ENCODE data around the gene SLC39A11. TPM values are rescaled to one million over a fixed set of nuclear protein-coding genes. Genes with fewer than 3 reads are reported as not detected.

The SLC39A11 gene
- total and polyA plus RNA-seq, 2 of the 13 experiments (the other 11 are each of a cell fraction or from before 2014, with no cell fraction given): 17.2 to 31.5 TPM

- 0 out of 2 replicates have a peak, but pooled peaks have one; percentile 19 for TF ChIP-seq ZNF276 (CRISPR knock-in tag; IDR thresholded peaks at IDR 0.05; ENCODE audit: low read depth)
- TF ChIP-seq ZNF549 (CRISPR knock-in tag; IDR thresholded peaks at IDR 0.05): no peak
- no peak for TF ChIP-seq ZZZ3 (CRISPR knock-in tag; IDR thresholded peaks at IDR 0.05; ENCODE audit: borderline replicate concordance)
- TF ChIP-seq ZNF12 (CRISPR knock-in tag; IDR thresholded peaks at IDR 0.05): peak; percentile 66; the same call in 1 of the 2 replicates
- no peak for TF ChIP-seq MTF1 (CRISPR knock-in tag; IDR thresholded peaks at IDR 0.05)
Observed at GRCh38 chr17:72661116-72661944, 431.2 kb downstream of the SLC39A11 start (continued).

- H3K4me2 ChIP-seq (ENCODE audit: low read depth, low read length): peak overlapping the region; percentile 60
- ATAC-seq (peak; percentile 9), DNase-seq (ENCODE audit: low spot score) (no peak), FAIRE-seq (no peak)
- no TSS peak for BruUV-seq (replicated peaks)
- POLR2A ChIA-PET: interaction anchor here (0.8 to 3.1 kb wide), 10 partner anchors 23 to 104 kb away, joined by 3 to 18 read pairs (median 6); no protein-coding TSS in a partner anchor
- no peaks in the 10 kb centered on the region for H3K36me3 ChIP-seq (replicated peaks in 1 of 2; ENCODE audit: control insufficient read depth in 1 of 2, insufficient read depth in 2 of 2, low read length in 2 of 2)
- peak overlapping the region; percentile 50 for H3K27ac ChIP-seq (ENCODE audit: extremely low read length, insufficient read depth, low read length)
- H2AFZ ChIP-seq (ENCODE audit: low read length): no peak overlapping the region
- in situ Hi-C loops (cut with HindIII; ENCODE audit: extremely low pct_ligation_motif_present, low pct_unique_long_range_greater_than_20kb): no loop called here
- H3K9ac ChIP-seq (ENCODE audit: insufficient read depth, low read depth, low read length): peak overlapping the region; percentile 56
- H3K27me3 ChIP-seq (ENCODE audit: control insufficient read depth in 1 of 2, insufficient read depth in 2 of 2, low read length in 2 of 2): no peaks in the 10 kb centered on the region
- WGBS (ENCODE audit: low lambda C conversion rate): 63% methylated on average over 20 of the region's 20 CpGs
- no peaks in the 10 kb centered on the region for H3K79me2 ChIP-seq (ENCODE audit: insufficient read depth, low read length)
- CTCF ChIA-PET (ENCODE audit: low intra/inter-chr PET ratio, low total read pairs): interaction anchor here (1.4 kb wide), 1 partner anchor 100 kb away, joined by 7 read pairs; no protein-coding TSS in a partner anchor
- H3K4me3 ChIP-seq (replicated peaks in 1 of 3; ENCODE audit: insufficient read depth in 1 of 3, low read depth in 2 of 3, low read length in 3 of 3): peak overlapping the region in 1 of 3 experiments; percentile 36; a peak in 2 of 6 replicates
- H4K20me1 ChIP-seq (ENCODE audit: insufficient read depth, low read length): no peaks in the 10 kb centered on the region
- peaks cover 29% of the 10 kb centered on the region for H3K4me1 ChIP-seq (ENCODE audit: insufficient read depth, low read length)
- H3K9me3 ChIP-seq (ENCODE audit: low read length): no peaks in the 10 kb centered on the region
- intact Hi-C loops (cut with micrococcal nuclease; ENCODE audit: unreplicated experiment): loop anchor here (1.0 to 5.0 kb wide), 5 partner anchors 24 to 100 kb away; no protein-coding TSS in a partner anchor
- peak; percentile 24; the same call in 1 of the 2 replicates for TF ChIP-seq CREBL2 (CRISPR knock-in tag; IDR thresholded peaks at IDR 0.05; ENCODE audit: borderline replicate concordance)
- TF ChIP-seq YEATS2 (CRISPR knock-in tag; IDR thresholded peaks at IDR 0.05; ENCODE audit: borderline replicate concordance): no peak
- no peak for TF ChIP-seq ZNF383 (CRISPR knock-in tag; IDR thresholded peaks at IDR 0.05; ENCODE audit: borderline replicate concordance)
- TF ChIP-seq ZNF546 (CRISPR knock-in tag; conservative IDR thresholded peaks at IDR 0.05): no peak
- no peak for TF ChIP-seq WIZ (CRISPR knock-in tag; IDR thresholded peaks at IDR 0.05)
- peak; percentile 17; the same call in 1 of the 2 replicates for TF ChIP-seq NR2F6 (IDR thresholded peaks at IDR 0.05)
- TF ChIP-seq NR2F6 (CRISPR knock-in tag; IDR thresholded peaks at IDR 0.05): no peak
- TF ChIP-seq ZSCAN25 (CRISPR knock-in tag; IDR thresholded peaks at IDR 0.05): 0 out of 2 replicates have a peak, but pooled peaks have one; percentile 8
- peak; percentile 71 for TF ChIP-seq FOXA3 (CRISPR knock-in tag; IDR thresholded peaks at IDR 0.05)
- no peak for TF ChIP-seq ETV5 (CRISPR knock-in tag; IDR thresholded peaks at IDR 0.05; ENCODE audit: borderline replicate concordance)
- 0 out of 2 replicates have a peak, but pooled peaks have one; percentile 12 for TF ChIP-seq ZBTB4 (CRISPR knock-in tag; IDR thresholded peaks at IDR 0.05; ENCODE audit: borderline replicate concordance)
Observed at GRCh38 chr17:72660274-72661115, 432.0 kb downstream of the SLC39A11 start.

All from HepG2 (cell line).